Stimulated activated CD4-positive, alpha-beta T cell treated with anti-CD3 and anti-CD28 coated beads, Interleukin-4, amount 100 ng/mL, for 1 hour (primary cell): ENCODE data around the gene COL4A3.

ENCODE experiments used
- DNase-seq: peaks from one replicate; pipeline ENCODE4 v3.0.0-alpha.2; 2020

Gene COL4A3

GRCh38 chr2:227296671-227297405 lies 132.4 kb downstream of the COL4A3 start:
- DNase-seq, result no peak

DNA sequence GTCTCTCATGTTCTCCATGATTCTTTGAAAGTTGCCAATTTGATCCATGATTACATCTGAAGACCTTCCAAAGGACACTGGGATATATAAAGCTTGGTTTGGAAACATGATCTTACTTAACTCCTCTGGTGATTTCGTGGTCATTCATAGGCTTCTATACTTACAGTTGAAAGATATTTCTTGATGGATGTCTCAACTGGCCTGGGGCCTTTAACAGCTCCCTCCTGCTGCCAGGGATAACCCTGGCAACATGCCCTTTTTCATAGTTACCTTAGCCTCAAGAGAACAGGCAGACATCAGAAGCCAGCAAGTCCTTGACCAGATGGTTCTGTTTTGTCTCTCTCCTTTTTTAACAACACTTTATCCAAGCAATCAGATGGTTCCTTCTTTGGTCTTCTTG lies 137.1 kb downstream of the COL4A3 start:
- no peak for DNase-seq

DNA sequence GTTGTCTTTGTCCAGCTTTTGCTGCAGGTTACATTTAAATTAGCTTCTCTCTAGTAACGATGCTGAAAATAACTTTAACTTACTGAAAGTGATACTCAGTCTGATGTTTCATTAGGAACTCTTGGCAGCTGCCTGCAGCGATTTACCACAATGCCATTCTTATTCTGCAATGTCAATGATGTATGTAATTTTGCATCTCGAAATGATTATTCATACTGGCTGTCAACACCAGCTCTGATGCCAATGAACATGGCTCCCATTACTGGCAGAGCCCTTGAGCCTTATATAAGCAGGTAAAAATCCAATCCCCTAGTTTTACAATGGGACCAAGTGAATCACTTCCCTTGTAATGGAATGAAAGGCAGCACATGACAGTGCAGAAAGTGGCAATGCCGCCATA lies 144.4 kb downstream of the COL4A3 start:
- no peak for DNase-seq

DNA sequence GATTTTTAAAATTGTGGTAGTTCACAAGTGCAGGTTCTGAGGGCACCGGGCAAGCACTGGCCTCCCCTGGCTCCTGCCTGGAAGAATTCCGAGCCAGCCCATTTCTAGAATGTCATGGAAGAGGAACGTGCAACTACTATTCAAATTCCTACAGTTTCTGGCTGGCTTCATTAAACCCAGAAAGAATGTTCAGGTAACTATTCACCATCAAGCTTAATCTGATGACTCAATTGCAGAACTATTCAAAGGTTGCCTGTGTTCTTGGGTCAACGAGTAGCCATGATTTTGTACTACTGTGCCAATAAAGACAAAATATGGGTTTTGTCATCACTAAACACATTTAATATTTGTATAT lies 146.3 kb downstream of the COL4A3 start:
- no peak for DNase-seq

- no peak for DNase-seq
Measured at GRCh38 chr2:227311861-227312506, 147.6 kb downstream of the COL4A3 start.

DNA sequence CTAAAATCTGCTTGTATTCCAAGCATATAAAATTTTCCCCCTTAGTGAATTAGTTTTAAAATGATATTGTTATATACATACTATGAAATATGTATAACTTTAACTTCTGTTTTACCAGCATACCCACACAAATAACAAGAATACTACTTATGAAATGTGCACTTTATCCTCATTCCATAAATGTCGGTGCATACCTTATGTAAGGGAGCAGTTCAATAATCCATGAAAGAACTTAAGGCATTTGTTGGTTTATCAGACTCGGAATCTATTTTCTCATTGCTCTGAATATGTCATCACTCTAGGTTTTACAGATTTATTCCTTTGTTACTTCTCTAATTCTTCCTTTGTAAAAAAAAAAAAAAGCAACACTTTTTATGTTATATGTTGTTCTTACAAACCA lies 148.2 kb downstream of the COL4A3 start:
- DNase-seq, result no peak

GRCh38 chr2:227313310-227313709 lies 148.9 kb downstream of the COL4A3 start:
- no peak for DNase-seq

DNA sequence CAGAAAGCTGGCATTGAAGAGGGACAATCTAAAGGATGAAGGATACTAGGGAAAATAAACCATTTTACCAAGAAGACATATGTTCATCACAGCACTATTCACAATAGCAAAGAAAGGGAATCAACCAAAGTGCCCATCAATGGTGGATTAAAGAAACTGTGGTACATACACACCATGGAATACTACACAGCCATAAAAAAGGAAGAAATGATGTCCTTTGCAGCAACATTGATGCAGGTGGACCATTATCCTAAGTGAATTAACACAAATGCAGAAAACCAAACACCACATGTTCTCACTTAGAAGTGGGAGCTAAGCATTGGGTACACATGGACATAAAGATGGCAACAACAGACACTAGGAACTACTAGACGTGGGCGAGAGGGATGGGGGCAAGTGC lies 153.4 kb downstream of the COL4A3 start:
- DNase-seq, result no peak

DNA sequence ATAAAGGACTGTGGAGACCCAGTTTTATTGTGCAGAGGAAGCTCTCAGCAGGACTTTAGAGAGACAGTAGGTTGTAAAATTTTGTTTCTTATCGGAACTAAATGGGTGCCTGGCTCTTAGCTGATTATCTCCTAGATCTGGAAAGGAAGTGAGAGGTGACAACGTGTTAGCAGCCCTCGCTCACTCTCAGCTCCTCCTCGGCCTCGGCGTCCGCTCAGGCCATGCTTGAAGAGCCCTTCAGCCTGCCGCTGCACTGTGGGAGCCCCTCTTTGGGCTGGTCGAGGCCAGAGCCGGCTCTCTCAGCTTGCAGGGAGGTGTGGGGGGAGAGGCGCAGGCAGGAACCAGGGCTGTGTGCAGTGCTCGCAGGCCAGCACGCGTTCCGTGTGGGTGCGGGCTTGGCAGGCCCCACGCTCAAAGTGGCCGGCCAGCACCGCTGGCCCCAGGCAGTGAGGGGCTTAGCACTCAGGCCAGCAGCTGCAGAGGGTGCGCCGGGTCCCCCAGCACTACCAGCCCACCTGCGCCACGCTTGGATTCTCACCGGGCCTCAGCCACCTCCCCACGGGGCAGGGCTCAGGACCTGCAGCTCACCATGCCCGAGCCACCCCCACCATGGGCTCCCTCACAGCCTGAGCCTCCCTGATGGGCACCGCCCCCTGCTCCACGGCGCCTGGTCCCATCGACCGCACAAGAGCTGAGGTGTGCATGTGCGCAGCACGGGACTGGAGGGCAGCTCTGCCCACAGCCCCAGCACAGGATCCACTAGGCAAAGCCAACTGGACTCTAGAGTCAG lies 156.1 kb downstream of the COL4A3 start:
- DNase-seq, result no peak

DNA sequence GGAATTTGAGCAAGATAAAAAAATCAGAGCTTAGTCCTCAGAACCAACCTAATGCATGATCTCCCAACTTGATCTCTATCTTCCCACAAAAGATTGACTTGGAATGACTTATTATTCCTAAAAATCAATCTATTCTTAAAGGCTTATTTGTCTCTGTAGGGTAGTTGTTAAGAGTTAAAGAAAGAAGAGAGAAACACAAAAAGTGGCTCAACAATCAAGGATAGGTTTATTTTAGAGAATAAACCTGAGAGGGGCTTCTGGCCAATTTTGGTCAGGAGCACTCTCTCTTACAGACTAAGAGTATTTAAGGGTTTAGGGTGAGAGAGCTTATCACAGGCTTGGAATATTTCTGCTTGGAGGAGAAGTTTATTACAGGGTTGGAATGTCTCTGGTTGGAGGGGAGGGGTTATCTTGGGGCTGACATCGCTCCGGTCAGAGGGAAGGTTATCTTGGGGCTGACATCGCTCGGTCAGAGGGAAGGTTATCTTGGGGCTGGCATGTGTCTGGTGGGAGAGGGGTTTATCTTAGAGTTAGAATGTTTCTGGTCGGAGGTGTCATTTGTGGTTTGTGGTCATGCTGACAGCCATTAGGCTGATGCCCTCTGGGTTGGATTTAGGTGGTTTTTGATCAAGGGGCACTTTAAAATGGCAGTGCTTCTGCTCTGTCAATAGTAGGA lies 158.2 kb downstream of the COL4A3 start:
- no peak for DNase-seq

GRCh38 chr2:227323818-227324217 lies 159.4 kb downstream of the COL4A3 start:
- DNase-seq, result no peak

DNA sequence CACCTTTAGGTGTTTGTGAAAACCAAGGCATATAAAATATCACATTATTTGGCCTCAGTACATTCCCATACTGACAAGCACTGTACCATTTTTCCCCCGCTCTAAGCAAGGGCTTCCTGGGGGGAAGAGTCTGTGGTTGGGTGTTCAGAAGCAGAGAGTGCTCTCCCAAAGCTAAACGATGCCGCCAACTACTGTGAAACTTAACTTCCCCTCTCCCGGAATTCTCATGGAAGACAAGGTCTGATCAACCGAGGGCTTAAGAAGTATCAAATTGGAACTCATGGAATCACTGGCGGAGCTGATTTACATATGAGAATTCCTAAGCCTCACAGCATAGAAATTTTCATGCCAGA lies 160.2 kb downstream of the COL4A3 start:
- no peak for DNase-seq

DNA sequence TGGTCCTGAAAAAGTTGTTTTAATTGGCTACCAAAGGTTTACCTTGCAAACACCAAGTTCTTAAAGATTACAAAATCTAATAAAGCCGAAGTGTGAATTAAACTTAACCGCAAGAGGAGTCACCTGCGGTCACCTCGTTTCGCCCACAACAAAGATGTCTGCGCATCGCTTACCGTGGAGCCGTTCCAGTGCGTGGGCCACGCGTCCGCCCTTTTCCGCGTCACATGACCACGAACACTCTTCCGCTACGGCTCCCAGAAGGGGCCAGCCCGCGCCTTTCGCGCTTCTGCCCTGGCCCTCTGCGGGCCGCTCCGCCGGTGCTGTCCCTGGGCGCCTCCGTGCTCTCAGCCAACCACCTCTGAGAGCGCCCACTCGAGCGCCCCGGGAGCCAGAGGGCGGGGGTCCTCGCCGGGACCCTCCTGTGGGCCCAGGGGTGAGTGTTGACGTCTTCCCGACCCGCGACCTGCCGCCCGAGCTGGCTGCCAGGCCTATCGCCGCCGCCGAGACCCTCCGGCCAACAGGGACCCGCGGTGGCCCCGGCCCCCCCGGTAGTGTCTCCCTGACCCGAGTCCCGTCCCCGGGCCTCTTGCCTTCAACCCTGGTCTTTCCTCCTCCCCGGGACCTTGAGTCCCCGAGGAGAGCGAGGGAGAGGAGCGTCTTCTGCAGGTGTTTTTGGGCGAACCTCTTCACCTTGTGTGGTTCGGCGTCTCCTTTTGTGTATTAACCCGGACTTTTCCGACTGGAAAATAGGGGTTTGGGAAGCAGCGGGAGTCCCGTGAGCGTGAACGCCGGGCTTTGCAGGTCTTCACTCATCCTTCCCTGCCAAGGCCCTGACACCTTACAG lies 160.8 kb downstream of the COL4A3 start, which contains the start of gene MFF:
TSS of gene MFF (plus strand) at position 257 of the 844 bp plus-strand sequence. CDS start 5,415 bp downstream, outside the sequence.
- peak; percentile 93 for DNase-seq

- no peak for DNase-seq
Measured at GRCh38 chr2:227325839-227326195, 161.4 kb downstream of the COL4A3 start.

- DNase-seq, result no peak
Measured at GRCh38 chr2:227326783-227327182, 162.4 kb downstream of the COL4A3 start.

GRCh38 chr2:227335713-227336112 lies 171.3 kb downstream of the COL4A3 start:
- no peak for DNase-seq

DNA sequence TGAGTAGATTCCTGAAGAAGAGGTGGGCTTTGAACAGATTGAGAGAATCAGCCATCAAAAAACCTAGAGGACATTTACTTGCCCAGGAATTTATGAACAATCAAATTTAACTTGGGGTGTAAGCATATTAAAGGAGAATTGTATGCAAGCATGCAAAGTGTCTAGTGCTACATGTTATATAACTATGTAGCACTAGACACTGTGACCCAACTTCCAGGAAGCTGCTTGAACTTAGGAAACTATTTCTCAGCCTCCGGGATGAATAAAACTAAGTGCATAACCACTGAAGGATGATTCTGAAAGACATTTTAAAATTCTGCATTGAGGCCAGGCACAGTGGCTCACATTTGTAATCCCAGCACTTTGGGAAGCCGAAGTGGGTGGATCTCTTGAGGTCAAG lies 173.0 kb downstream of the COL4A3 start:
- no peak for DNase-seq

DNA sequence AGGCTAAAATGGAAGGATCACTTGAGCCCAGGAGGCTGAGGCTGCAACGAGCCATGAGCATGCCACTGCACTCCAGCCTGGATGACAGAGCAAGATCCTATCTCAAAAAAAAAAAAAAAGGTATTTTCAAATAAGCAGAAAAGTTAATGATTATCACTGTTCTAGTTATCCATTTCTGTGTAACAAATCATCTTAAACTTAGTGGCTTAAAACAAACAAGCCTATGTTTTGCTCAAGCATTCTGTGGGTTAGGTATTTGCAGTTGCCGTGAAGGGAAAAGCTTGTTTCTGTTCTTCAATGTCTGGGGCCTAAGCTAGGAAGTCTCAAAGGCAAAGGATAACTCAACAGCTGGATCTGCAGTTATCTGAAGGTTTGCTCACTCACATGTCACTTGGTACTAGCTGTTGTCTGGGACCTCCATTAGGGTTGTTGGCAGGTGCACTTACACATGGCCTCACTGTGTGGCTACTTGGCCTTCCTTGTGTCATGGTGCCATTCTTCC lies 174.7 kb downstream of the COL4A3 start:
- DNase-seq, result no peak

DNA sequence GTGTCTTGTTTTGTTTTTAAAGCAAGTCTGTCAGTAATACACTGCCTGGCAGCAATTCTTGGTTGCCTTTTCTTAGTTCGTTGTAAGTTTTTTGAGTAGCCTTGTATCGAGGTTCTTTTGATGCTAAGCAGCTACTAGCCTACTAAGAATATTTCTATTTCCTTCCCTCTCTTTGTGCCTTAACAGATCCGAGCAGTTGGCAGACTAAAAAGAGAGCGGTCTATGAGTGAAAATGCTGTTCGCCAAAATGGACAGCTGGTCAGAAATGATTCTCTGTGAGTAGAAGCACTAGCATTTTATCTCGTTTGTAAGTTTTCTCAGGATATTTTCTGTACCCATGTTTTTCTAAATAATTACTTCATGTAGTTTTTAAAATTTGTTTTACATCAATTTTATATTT lies 175.7 kb downstream of the COL4A3 start:
- DNase-seq, result no peak

DNA sequence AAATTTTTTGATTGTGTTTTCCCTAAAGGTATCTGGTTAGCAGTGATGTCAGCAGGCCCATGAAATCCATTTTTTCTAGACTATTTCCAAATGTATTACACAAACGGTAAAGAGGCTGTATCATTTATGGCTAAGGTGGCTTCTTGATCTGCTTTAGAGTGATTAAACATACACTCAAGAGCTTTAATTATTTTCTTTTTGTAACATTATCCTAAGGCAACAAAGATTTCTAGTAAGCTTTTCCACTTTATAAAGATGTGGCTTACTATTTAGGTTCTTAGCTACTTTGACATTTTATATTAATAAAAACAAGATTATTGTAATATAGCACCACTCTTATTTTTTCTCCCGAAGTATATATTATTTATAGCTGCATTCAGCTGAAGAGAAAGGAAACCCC lies 177.1 kb downstream of the COL4A3 start:
- DNase-seq, result no peak

DNA sequence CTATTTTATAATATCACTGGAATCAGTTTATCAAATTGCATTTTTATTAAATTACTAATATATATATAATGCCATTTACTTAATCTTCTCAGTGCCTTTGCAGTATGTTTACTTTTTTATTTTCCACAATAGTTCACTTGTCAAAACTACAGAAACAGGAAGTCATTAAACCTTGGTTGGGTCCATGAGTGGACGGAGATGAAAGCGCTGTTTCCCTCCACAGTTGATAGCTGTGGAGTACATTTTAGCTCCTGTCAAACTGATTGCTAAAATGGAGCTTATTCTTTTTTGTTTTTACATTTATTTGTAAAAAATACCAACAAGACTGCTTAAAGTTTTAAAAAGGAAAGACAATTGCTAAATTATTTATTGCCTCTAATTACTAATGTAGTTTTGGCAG lies 179.8 kb downstream of the COL4A3 start:
- DNase-seq, result no peak

DNA sequence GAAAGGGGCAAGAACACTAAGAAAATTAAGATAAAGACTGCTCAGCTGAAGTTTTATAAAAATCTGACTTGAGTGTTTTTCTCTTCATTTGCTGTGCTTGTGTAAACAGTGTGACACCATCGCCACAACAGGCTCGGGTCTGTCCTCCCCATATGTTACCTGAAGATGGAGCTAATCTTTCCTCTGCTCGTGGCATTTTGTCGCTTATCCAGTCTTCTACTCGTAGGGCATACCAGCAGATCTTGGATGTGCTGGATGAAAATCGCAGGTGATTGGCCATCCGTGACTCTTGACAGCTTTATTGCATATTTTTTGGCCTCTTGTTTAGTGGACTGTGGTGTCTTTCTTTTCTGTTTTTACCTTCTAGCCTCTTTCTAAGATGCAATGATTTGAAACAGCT lies 182.7 kb downstream of the COL4A3 start:
- DNase-seq, result no peak
